ENCODE measurements around the gene MYL9.

MYL9 gene

GRCh38 chr20:36584018-36584481 is 42.7 kb downstream of the MYL9 start:
- DNase-seq (ENCODE audit: low spot score), result no peak

DNA sequence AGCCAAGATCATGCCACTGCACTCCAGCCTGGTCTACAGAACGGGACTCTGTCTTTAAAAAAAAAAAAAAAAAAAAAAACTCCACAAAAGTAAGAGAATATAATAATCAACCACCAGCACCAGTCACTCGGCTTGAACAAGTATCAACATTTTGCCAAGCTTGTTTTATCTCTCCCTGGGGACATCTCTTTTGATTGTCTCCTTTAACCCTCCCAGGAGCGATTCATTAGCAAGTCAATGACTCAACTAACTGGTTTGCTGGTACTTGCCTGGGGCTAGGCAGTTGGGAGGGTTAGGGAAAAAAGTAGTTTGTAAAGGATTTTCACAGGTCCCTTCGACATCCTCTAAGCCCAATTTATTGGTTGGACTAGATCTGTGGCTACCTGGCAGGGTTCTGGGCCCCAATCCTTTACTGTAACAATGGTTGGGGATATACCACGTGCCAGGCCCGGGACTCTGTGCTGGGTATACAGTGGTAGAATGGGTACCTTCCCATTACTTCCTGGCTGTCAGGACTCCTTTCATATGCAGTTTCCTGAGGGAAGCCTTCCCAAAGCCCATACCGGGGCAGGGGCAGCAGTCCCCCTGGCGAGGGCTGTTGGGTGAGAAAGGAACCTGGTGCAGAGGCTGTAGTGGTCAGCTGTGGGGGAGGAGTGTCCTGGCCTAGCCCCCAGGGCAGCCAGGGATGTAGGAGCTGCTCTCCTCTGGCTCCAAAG is 44.2 kb downstream of the MYL9 start:
- no peak for DNase-seq (ENCODE audit: low spot score)

- DNase-seq (ENCODE audit: low spot score), result no peak
These were observed 46.2 kb downstream of the MYL9 start for GRCh38 chr20:36587388-36588070.

DNA sequence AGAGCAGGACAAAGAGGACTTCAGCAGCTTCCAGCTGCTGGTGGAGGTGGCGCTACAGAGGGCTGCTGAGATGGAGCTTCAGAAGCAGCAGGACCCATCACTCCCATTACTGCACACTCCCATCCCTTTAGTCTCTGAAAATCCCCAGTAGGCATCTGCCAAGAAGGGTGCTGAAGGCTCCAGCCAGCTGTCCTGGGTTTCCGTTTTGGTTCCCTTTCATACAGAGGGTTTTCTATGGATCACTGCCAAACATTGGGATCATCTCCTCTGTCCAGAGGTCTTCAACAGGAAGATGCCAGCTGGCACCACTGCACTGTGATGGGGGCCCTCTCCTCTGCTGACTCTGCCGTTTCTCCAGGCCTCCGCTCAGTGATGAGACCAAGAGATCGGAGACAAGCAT is 50.0 kb downstream of the MYL9 start:
- no peak for DNase-seq (ENCODE audit: low spot score)

GRCh38 chr20:36591854-36592641 is 50.7 kb downstream of the MYL9 start:
- no peak for DNase-seq (ENCODE audit: low spot score)

DNA sequence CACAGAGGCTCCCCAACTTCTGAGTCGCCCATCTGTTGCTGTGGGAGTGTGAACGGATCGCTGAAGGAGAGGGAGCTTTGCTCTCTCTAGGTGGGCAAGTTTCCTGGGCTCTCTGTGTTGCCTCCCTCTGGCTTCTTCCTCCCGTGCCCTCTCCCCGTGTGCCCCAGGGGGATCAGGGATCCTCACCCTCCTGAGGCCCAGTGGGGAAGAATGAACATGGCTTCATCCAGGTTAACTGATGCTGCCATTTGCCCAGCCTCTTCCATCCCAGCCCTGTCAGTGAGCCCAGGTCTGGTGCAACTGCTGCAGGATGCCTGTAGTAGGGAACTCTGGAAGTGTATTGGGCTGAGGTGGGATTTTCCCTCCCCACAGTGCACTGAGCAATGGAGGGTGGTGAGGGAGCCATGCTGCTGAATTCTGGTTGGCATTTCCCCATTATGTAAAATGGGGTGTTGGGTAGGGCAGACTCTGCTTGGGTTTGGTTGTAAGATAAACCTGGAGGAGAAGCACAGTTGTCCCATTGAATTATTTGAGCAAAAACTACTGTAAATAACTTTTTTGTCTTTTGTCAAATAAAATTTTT is 52.1 kb downstream of the MYL9 start:
- no peak for DNase-seq (ENCODE audit: low spot score)

GRCh38 chr20:36599912-36600345 is 58.6 kb downstream of the MYL9 start:
- no peak for DNase-seq (ENCODE audit: low spot score)

Measured in germinal center (tissue), 1 donor.